NB4 (cell line): ENCODE results near the gene FURIN.

Experiments used
- MYC ChIP-seq: IDR thresholded peaks from 2 replicates; pipeline ENCODE4 v1.6.1; 2011; ENCODE audit warnings: low read depth, low read length
- POLR2A ChIP-seq: IDR thresholded peaks from 2 replicates; pipeline ENCODE4 v1.6.1; 2011; ENCODE audit warnings: mild to moderate bottlenecking; ENCODE audit not compliant: insufficient read length; ENCODE audit errors: extremely low read depth
- TF ChIP-seq, protein P1 (sequence below): IDR thresholded peaks from one replicate; pipeline ENCODE4 v1.5.1; 2012; ENCODE audit warnings: low read depth, low read length
- TF ChIP-seq, protein P2 (sequence below): IDR thresholded peaks from 2 replicates; pipeline ENCODE4 v1.6.1; 2011; ENCODE audit warnings: low read depth, low read length

DNA sequence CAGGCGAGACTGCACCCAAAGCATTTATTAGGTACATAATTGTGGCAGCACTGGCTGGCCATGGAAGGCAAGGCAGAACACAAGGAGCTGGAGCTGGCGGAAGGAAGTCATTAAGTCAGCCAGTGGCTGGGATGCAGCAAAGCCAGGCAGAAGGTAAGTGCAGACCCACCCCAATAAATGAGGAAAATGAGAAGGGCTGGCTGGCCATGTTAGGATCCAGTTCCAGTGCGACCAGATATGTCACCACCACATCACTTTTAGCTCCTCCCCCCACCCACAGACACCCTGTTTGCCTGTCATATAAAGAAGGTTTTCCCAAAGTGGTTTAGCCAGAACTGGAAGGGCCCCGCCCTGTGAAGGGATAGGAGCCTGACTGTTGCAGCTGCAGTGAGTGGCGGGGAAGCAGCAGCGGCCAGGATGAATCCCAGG lies at the start of gene FURIN:
- TF ChIP-seq, protein P1, sequence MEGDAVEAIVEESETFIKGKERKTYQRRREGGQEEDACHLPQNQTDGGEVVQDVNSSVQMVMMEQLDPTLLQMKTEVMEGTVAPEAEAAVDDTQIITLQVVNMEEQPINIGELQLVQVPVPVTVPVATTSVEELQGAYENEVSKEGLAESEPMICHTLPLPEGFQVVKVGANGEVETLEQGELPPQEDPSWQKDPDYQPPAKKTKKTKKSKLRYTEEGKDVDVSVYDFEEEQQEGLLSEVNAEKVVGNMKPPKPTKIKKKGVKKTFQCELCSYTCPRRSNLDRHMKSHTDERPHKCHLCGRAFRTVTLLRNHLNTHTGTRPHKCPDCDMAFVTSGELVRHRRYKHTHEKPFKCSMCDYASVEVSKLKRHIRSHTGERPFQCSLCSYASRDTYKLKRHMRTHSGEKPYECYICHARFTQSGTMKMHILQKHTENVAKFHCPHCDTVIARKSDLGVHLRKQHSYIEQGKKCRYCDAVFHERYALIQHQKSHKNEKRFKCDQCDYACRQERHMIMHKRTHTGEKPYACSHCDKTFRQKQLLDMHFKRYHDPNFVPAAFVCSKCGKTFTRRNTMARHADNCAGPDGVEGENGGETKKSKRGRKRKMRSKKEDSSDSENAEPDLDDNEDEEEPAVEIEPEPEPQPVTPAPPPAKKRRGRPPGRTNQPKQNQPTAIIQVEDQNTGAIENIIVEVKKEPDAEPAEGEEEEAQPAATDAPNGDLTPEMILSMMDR = no peak
- TF ChIP-seq, protein P2, sequence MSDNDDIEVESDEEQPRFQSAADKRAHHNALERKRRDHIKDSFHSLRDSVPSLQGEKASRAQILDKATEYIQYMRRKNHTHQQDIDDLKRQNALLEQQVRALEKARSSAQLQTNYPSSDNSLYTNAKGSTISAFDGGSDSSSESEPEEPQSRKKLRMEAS = no peak
- TF ChIP-seq POLR2A = no peak
- no peak for TF ChIP-seq MYC
